Psoas muscle (tissue), 8 donors: ENCODE data around the gene PNN. TPM values are rescaled to one million over a fixed set of nuclear protein-coding genes. Genes with fewer than 3 reads are reported as not detected.

ENCODE experiments used
- ATAC-seq, 4 donors: fragments of 200-7000 bp; cut with Tn5 transposase; one replicate each; pipeline ENCODE4 v1.9.1; 2020; ENCODE audit warnings: moderate library complexity in 3 of 4, mild to moderate bottlenecking in 2 of 4
- DNase-seq, 2 donors: peaks; one replicate each; pipeline ENCODE4 v3.0.0-alpha.2; 2020
- H3K27ac ChIP-seq: fragments of 200-600 bp; one replicate; pipeline ENCODE4 v1.8.0; 2022
- H3K27me3 ChIP-seq, 3 donors: fragments of 200-600 bp in 1 of 3; one replicate each; pipeline versions ENCODE4 v1.6.1 to v1.8.0; 2013 to 2022; ENCODE audit warnings: low read length in 2 of 3, mild to moderate bottlenecking in 2 of 3, moderate library complexity in 1 of 3; ENCODE audit not compliant: insufficient read depth in 3 of 3
- H3K36me3 ChIP-seq, 2 donors: fragments of 200-600 bp in 1 of 2; one replicate each; pipeline versions ENCODE4 v1.6.1 to v1.8.0; 2013 to 2022; ENCODE audit warnings: low read depth in 1 of 2, mild to moderate bottlenecking in 1 of 2, moderate library complexity in 1 of 2; ENCODE audit not compliant: insufficient read depth in 1 of 2
- H3K4me1 ChIP-seq: fragments of 200-600 bp; one replicate; pipeline ENCODE4 v1.8.0; 2022
- H3K4me3 ChIP-seq: fragments of 200-600 bp; one replicate; pipeline ENCODE4 v1.8.0; 2022; ENCODE audit warnings: mild to moderate bottlenecking
- H3K9me3 ChIP-seq: fragments of 200-600 bp; one replicate; pipeline ENCODE4 v1.8.0; 2022
- CTCF ChIP-seq: fragments of 200-600 bp; IDR thresholded peaks from one replicate; pipeline ENCODE4 v1.8.0; 2022; ENCODE audit warnings: antibody characterized with exemption
- WGBS, 3 donors: extraction: QIAGEN DNeasy Blood & Tissue Kit; methylation state at CpG; one replicate each; pipeline versions ENCODE4 v1.1.6 to v1.1.7; 2013; 5-methylcytosine and 5-hydroxymethylcytosine counted together
- intact Hi-C, 2 donors: fragments of 100-400 bp; cut with DNase I; formaldehyde crosslinking; loops; one replicate each; pipeline versions ENCODE4 v1.11.0 to v1.14.2; 2022
- polyA plus RNA-seq, 3 donors: library from polyadenylated mRNA; stranded (reverse); fragments of 200-250 nt; gene quantifications; one replicate each; pipeline ENCODE4 v1.2.3, GENCODE V29; 2013
- total RNA-seq, 4 donors: library from RNA; stranded (reverse); fragmentation: NEBNext Ultra II Directional in 2 of 4; extraction: Animal tissue kit (Norgen Biotek cat#: 25700) in 2 of 4; gene quantifications; one replicate each; pipeline versions ENCODE4 v1.2.1 to v1.2.4, GENCODE V29; 2021 to 2023
- donor health status: healthy with polysubstance abuse.
- donor health status: DM: no; HTN: no; CAD: no; lungs with moderate emphysema.
- donor health status: Bipolar disorder and iron deficiency.
- donor health status: healthy.
- donor health status: DM: yes; HTN: yes; CAD: no.
- donor health status: DM: no; HTN: no; CAD: no.
- donor health status: DM: no; HTN: no; CAD: no.
- donor health status: DM: yes; HTN: yes; CAD: no.

Gene PNN
- total and polyA plus RNA-seq, 7 donors = 17.0 to 33.1 (median 27.6) TPM

GRCh38 chr14:39145266-39145966 is 29.6 kb upstream of the PNN start:
- H3K27ac ChIP-seq = no peak overlapping the region
- H3K27me3 ChIP-seq = no peaks in the 10 kb centered on the region
- WGBS, 3 donors = 75 to 86% (median 85%) methylated on average over 7 of the region's 7 CpGs
- H3K9me3 ChIP-seq = no peaks in the 10 kb centered on the region
- peaks cover 0 to 54% of the 10 kb centered on the region in 2 donors for H3K36me3 ChIP-seq
- no peak for TF ChIP-seq CTCF
- no peak overlapping the region for H3K4me3 ChIP-seq
- ATAC-seq (no peak), DNase-seq (no peak)
- no peaks in the 10 kb centered on the region for H3K4me1 ChIP-seq
- intact Hi-C loops = no loop called here

DNA sequence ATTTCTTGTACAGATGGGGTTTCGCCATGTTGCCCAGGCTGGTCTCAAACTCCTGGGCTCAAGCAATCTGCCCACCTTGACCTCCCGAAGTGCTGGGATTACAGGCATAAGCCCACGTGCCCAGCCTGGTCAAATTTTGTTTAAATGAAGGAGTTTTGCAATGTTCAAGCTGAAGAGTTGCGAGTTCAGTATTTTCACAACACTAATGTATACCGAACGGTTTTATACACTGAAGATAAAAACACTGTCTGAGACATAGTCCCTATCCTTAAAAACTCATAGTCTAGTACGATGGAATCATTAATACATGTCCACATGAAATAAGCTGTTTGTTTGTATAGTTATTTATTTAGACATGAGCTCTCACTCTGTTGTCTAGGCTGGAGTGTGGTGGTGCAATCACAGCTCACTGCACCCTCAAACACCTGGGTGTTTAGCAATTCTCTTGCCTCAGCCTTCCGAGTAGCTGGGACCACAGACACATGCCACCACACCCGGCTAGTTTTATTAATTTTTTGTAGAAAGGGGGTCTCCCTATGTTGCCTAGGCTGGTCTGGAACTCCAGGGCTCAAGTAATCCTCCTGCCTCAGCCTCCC is 20.4 kb upstream of the PNN start:
- no peak overlapping the region for H3K27ac ChIP-seq
- intact Hi-C loops = no loop called here
- TF ChIP-seq CTCF = no peak
- no peaks in the 10 kb centered on the region for H3K9me3 ChIP-seq
- WGBS, 3 donors = 89 to 95% (median 94%) methylated on average over 9 of the region's 9 CpGs
- H3K4me1 ChIP-seq = no peaks in the 10 kb centered on the region
- no peaks in the 10 kb centered on the region for H3K27me3 ChIP-seq
- H3K36me3 ChIP-seq = peaks cover 3 to 88% of the 10 kb centered on the region in 2 donors
- ATAC-seq = no peak
- H3K4me3 ChIP-seq = no peak overlapping the region
- no peak for DNase-seq

- Histone ChIP-seq H3K9me3 (no peaks in the 10 kb centered on the region), H3K4me3 (no peak overlapping the region), H3K27me3 (no peaks in the 10 kb centered on the region), H3K36me3 (peaks cover 3 to 79% of the 10 kb centered on the region in 2 donors), H3K27ac (no peak overlapping the region), H3K4me1 (no peaks in the 10 kb centered on the region)
- intact Hi-C loops = no loop called here
- no peak for ATAC-seq
- WGBS, 3 donors = 94 to 96% (median 96%) methylated on average over 6 of the region's 6 CpGs
- no peak for DNase-seq
- no peak for TF ChIP-seq CTCF
These were observed 17.6 kb upstream of the PNN start for GRCh38 chr14:39157491-39157890.

DNA sequence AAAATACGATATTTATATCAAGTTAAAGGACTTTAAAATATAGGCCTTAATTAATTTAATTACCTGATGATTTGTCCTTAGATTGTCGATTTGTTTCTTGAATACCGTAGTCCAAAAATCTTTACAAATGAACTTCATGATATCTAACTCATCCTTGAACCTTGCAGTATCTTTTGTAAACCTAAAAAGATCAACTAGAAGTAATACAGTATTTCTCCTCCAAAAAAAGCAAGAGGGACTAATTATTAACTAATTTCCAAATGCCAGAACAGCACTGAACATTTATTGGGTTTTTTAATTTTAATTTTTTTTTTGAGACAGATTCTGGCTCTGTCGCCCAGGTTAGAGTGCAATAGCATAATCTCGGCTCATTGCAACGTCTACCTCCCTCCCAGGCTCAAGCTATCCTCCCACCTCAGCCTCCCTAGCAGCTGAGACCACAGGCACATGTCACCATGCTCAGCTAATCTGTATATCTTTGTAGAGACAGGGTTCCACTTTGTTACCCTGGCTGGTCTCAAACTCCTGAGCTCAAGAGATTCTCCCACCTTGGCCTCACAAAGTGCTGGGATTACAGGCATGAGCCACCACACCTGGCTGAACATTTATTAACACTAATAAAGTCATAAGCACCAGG is 16.7 kb upstream of the PNN start:
- ATAC-seq (no peak), DNase-seq (no peak)
- TF ChIP-seq CTCF = no peak
- no peaks in the 10 kb centered on the region for H3K4me1 ChIP-seq
- H3K36me3 ChIP-seq = peaks cover 3 to 79% of the 10 kb centered on the region in 2 donors
- 79 to 88% (median 88%) methylated on average over 6 of the region's 6 CpGs for WGBS, 3 donors
- H3K27me3 ChIP-seq = no peaks in the 10 kb centered on the region
- no peak overlapping the region for H3K4me3 ChIP-seq
- intact Hi-C loops = no loop called here
- no peak overlapping the region for H3K27ac ChIP-seq
- no peaks in the 10 kb centered on the region for H3K9me3 ChIP-seq
